Right atrium auricular region (tissue), 2 donors: ENCODE data around the gene ATP5PO. TPM values are rescaled to one million over a fixed set of nuclear protein-coding genes. Genes with fewer than 3 reads are reported as not detected.

Experiments used
- DNase-seq: peaks from one replicate; pipeline ENCODE4 v3.0.0-alpha.2; 2019; ENCODE audit warnings: low spot score
- H3K27ac ChIP-seq, 2 donors: fragments of 200-600 bp; sonication (generic); 1 replicate in 1 of 2; 2 replicates in 1 of 2; pipeline ENCODE4 v1.5.1; 2016 to 2019
- H3K27me3 ChIP-seq, 2 donors: fragments of 200-600 bp; sonication (generic); one replicate each; pipeline versions ENCODE4 v1.5.1 to v1.6.0; 2017 to 2019
- H3K36me3 ChIP-seq: fragments of 200-600 bp; sonication (generic); one replicate; pipeline ENCODE4 v1.5.1; 2016
- H3K4me1 ChIP-seq, 2 donors: fragments of 200-600 bp; sonication (generic); one replicate each; pipeline versions ENCODE4 v1.5.1 to v1.6.0; 2017 to 2019
- H3K4me3 ChIP-seq, 2 donors: fragments of 200-600 bp; sonication (generic); 1 replicate in 1 of 2; 2 replicates in 1 of 2; pipeline ENCODE4 v1.5.1; 2017 to 2019; ENCODE audit warnings: mild to moderate bottlenecking in 1 of 2, moderate library complexity in 1 of 2
- H3K9me3 ChIP-seq, 2 donors: fragments of 200-600 bp; sonication (generic); one replicate each; pipeline ENCODE4 v1.5.1; 2019
- CTCF ChIP-seq, 2 donors: fragments of 200-600 bp; sonication (generic); IDR thresholded peaks; one replicate each; pipeline ENCODE4 v1.5.1; 2019; ENCODE audit warnings: antibody characterized with exemption in 2 of 2
- total RNA-seq, 2 donors: library from RNA; depleted of rRNA; stranded (reverse); fragments of >200 nt; gene quantifications; one replicate each; pipeline ENCODE4 v1.1.0, GENCODE V29; 2016

Gene ATP5PO
- total RNA-seq, 2 donors from 2014 or later: 593 to 693 TPM

GRCh38 chr21:33943293-33943692 is 27.7 kb upstream of the ATP5PO start:
- H3K36me3 ChIP-seq: no peaks in the 10 kb centered on the region
- peaks cover 0 to 12% of the 10 kb centered on the region in 2 donors for H3K4me1 ChIP-seq
- no peak for TF ChIP-seq CTCF (IDR thresholded peaks at IDR 0.05)
- H3K9me3 ChIP-seq: peaks cover 0 to 3% of the 10 kb centered on the region in 2 donors
- H3K27me3 ChIP-seq: no peaks in the 10 kb centered on the region
- H3K4me3 ChIP-seq: no peak overlapping the region
- no peak overlapping the region for H3K27ac ChIP-seq
- DNase-seq: no peak

GRCh38 chr21:33942426-33942825 is 26.8 kb upstream of the ATP5PO start:
- TF ChIP-seq CTCF (IDR thresholded peaks at IDR 0.05): no peak
- H3K27me3 ChIP-seq: no peaks in the 10 kb centered on the region
- no peak overlapping the region for H3K27ac ChIP-seq
- H3K4me3 ChIP-seq: no peak overlapping the region
- H3K9me3 ChIP-seq: peaks cover 0 to 3% of the 10 kb centered on the region in 2 donors
- H3K36me3 ChIP-seq: no peaks in the 10 kb centered on the region
- peaks cover 0 to 3% of the 10 kb centered on the region in 2 donors for H3K4me1 ChIP-seq
- no peak for DNase-seq

GRCh38 chr21:33940881-33941245 is 25.3 kb upstream of the ATP5PO start:
- Histone ChIP-seq H3K9me3 (peaks cover 0 to 3% of the 10 kb centered on the region in 2 donors), H3K27me3 (no peaks in the 10 kb centered on the region), H3K27ac (no peak overlapping the region), H3K36me3 (no peaks in the 10 kb centered on the region), H3K4me1 (peaks cover 0 to 8% of the 10 kb centered on the region in 2 donors), H3K4me3 (no peak overlapping the region)
- TF ChIP-seq CTCF (IDR thresholded peaks at IDR 0.05): no peak
- no peak for DNase-seq

- Histone ChIP-seq H3K4me3 (no peak overlapping the region), H3K9me3 (peaks cover 0 to 3% of the 10 kb centered on the region in 2 donors), H3K4me1 (peaks cover 0 to 9% of the 10 kb centered on the region in 2 donors), H3K27me3 (no peaks in the 10 kb centered on the region), H3K27ac (no peak overlapping the region), H3K36me3 (no peaks in the 10 kb centered on the region)
- no peak for DNase-seq
- TF ChIP-seq CTCF (IDR thresholded peaks at IDR 0.05): no peak
Observed at GRCh38 chr21:33940164-33940880, 24.7 kb upstream of the ATP5PO start.

- TF ChIP-seq CTCF (IDR thresholded peaks at IDR 0.05): no peak
- H3K4me1 ChIP-seq: peaks cover 0 to 9% of the 10 kb centered on the region in 2 donors
- no peaks in the 10 kb centered on the region for H3K27me3 ChIP-seq
- H3K27ac ChIP-seq: no peak overlapping the region
- no peaks in the 10 kb centered on the region for H3K9me3 ChIP-seq
- H3K4me3 ChIP-seq: no peak overlapping the region
- DNase-seq: no peak
- H3K36me3 ChIP-seq: no peaks in the 10 kb centered on the region
Observed at GRCh38 chr21:33939226-33939625, 23.6 kb upstream of the ATP5PO start.

GRCh38 chr21:33938381-33938780 is 22.8 kb upstream of the ATP5PO start:
- Histone ChIP-seq H3K27ac (no peak overlapping the region), H3K36me3 (no peaks in the 10 kb centered on the region)

More at GRCh38 chr21:33938381-33938780, 22.8 kb upstream of the ATP5PO start:
- Histone ChIP-seq H3K4me1 (peaks cover 0 to 9% of the 10 kb centered on the region in 2 donors), H3K9me3 (no peaks in the 10 kb centered on the region), H3K27me3 (no peaks in the 10 kb centered on the region), H3K4me3 (no peak overlapping the region)
- DNase-seq: no peak
- TF ChIP-seq CTCF (IDR thresholded peaks at IDR 0.05): no peak
